ENCODE data around the gene CNTNAP2. TPM values are rescaled to one million over a fixed set of nuclear protein-coding genes. Genes with fewer than 3 reads are reported as not detected.

Gene CNTNAP2
- total RNA-seq, 2 donors from 2014 or later, result 171 to 228 TPM

DNA sequence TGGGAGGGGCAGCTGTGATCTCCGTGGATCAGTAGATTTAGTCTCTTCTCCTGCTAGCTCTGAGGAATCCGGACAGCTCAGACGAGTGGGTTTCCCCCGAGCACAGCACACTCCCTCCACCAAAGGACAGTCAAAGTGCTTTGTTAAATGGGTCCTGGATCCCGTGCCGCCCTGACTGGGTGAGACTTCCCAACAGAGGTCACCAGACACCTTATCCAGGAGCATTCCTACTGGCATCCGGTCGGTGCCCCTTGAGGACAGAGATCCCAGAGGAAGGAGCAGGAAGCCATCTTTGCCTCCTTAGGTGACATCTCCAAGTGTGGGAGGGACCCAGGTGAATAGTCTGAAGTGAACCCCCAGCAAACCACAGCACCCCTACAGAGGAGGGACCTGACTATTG is 1148.9 kb downstream of the CNTNAP2 start:
- Histone ChIP-seq H3K9me3 (ENCODE audit: control insufficient read depth, low read length) (no peaks in the 10 kb centered on the region), H3K4me1 (ENCODE audit: control insufficient read depth, insufficient read depth, low read length) (no peaks in the 10 kb centered on the region), H3K4me3 (ENCODE audit: low read length) (no peak overlapping the region), H3K36me3 (ENCODE audit: control insufficient read depth, insufficient read depth, low read length) (no peaks in the 10 kb centered on the region), H3K9ac (ENCODE audit: extremely low read depth, low read length, poor library complexity, severe bottlenecking) (no peak overlapping the region), H3K27me3 (ENCODE audit: control insufficient read depth, insufficient read depth, low read length, poor library complexity, severe bottlenecking) (no peaks in the 10 kb centered on the region), H3K27ac (ENCODE audit: low read depth, low read length) (no peak overlapping the region)
- WGBS, 2 experiments (ENCODE audit: insufficient coverage in 1 of 2, insufficient read length in 1 of 2), result 91% methylated on average over 8 of the region's 8 CpGs; no CpG with 5 or more reads in 1 of the 2 experiments
- no peaks in the 10 kb centered on the region for H3K9me3 Mint-ChIP-seq
- no peaks in the 10 kb centered on the region for H3K36me3 Mint-ChIP-seq (ENCODE audit: low read depth)
- no peaks in the 10 kb centered on the region for H3K4me1 Mint-ChIP-seq
- H3K4me3 Mint-ChIP-seq, result no peak overlapping the region
- no peaks in the 10 kb centered on the region for H3K27me3 Mint-ChIP-seq (ENCODE audit: insufficient read depth)
- no peak overlapping the region for H3K27ac Mint-ChIP-seq
- TF ChIP-seq, protein P1, sequence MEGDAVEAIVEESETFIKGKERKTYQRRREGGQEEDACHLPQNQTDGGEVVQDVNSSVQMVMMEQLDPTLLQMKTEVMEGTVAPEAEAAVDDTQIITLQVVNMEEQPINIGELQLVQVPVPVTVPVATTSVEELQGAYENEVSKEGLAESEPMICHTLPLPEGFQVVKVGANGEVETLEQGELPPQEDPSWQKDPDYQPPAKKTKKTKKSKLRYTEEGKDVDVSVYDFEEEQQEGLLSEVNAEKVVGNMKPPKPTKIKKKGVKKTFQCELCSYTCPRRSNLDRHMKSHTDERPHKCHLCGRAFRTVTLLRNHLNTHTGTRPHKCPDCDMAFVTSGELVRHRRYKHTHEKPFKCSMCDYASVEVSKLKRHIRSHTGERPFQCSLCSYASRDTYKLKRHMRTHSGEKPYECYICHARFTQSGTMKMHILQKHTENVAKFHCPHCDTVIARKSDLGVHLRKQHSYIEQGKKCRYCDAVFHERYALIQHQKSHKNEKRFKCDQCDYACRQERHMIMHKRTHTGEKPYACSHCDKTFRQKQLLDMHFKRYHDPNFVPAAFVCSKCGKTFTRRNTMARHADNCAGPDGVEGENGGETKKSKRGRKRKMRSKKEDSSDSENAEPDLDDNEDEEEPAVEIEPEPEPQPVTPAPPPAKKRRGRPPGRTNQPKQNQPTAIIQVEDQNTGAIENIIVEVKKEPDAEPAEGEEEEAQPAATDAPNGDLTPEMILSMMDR (conservative IDR thresholded peaks at IDR 0.05), result no peak
- DNase-seq, result no peak

DNA sequence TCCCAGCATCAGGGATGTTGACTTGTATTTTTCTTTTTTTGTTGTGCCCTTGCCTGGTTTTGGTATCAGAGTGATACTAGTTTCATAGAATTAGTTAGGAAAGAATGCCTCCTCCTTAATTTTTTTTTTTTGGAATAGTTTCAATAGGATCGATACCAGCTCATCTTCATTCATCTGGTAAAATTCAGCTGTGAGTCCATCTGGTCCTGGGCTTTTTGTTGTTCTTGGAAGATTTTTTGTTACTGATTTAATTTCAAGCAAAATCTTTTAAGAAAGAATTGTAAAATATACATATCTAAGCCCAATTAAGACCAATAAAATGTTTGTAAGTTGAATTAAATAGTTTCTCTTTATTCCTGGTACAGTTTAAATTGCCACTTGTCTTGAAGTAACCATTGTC is 1159.5 kb downstream of the CNTNAP2 start:
- H3K27me3 ChIP-seq (ENCODE audit: control insufficient read depth, insufficient read depth, low read length, poor library complexity, severe bottlenecking), result no peaks in the 10 kb centered on the region
- Mint-ChIP-seq H3K4me1 (peaks cover 7% of the 10 kb centered on the region), H3K4me3 (no peak overlapping the region), H3K27ac (no peak overlapping the region), H3K27me3 (ENCODE audit: insufficient read depth) (no peaks in the 10 kb centered on the region), H3K36me3 (ENCODE audit: low read depth) (no peaks in the 10 kb centered on the region), H3K9me3 (peaks cover 1% of the 10 kb centered on the region)
- no peak overlapping the region for H3K9ac ChIP-seq (ENCODE audit: extremely low read depth, low read length, poor library complexity, severe bottlenecking)
- H3K4me3 ChIP-seq (ENCODE audit: low read length), result no peak overlapping the region
- no peaks in the 10 kb centered on the region for H3K9me3 ChIP-seq (ENCODE audit: control insufficient read depth, low read length)
- H3K27ac ChIP-seq (ENCODE audit: low read depth, low read length), result no peak overlapping the region
- TF ChIP-seq, protein P1 (conservative IDR thresholded peaks at IDR 0.05), result no peak
- peaks cover 2% of the 10 kb centered on the region for H3K4me1 ChIP-seq (ENCODE audit: control insufficient read depth, insufficient read depth, low read length)
- H3K36me3 ChIP-seq (ENCODE audit: control insufficient read depth, insufficient read depth, low read length), result no peaks in the 10 kb centered on the region
- WGBS, 2 experiments (ENCODE audit: insufficient coverage in 1 of 2, insufficient read length in 1 of 2), result 100% methylated on average over 1 of the region's 1 CpG; no CpG with 5 or more reads in 1 of the 2 experiments
- DNase-seq, result no peak

- peaks cover 1% of the 10 kb centered on the region for H3K9me3 Mint-ChIP-seq
- H3K4me3 Mint-ChIP-seq, result no peak overlapping the region
- no peak for DNase-seq
- peaks cover 7% of the 10 kb centered on the region for H3K4me1 Mint-ChIP-seq
- H3K27me3 ChIP-seq (ENCODE audit: control insufficient read depth, insufficient read depth, low read length, poor library complexity, severe bottlenecking), result no peaks in the 10 kb centered on the region
- H3K9me3 ChIP-seq (ENCODE audit: control insufficient read depth, low read length), result no peaks in the 10 kb centered on the region
- no peak overlapping the region for H3K4me3 ChIP-seq (ENCODE audit: low read length)
- H3K27ac ChIP-seq (ENCODE audit: low read depth, low read length), result no peak overlapping the region
- no peak overlapping the region for H3K9ac ChIP-seq (ENCODE audit: extremely low read depth, low read length, poor library complexity, severe bottlenecking)
- WGBS, 2 experiments (ENCODE audit: insufficient coverage in 1 of 2, insufficient read length in 1 of 2), result 94 to 100% methylated on average over 3 to 6 of the region's 6 CpGs
- no peaks in the 10 kb centered on the region for H3K36me3 ChIP-seq (ENCODE audit: control insufficient read depth, insufficient read depth, low read length)
- no peak overlapping the region for H3K27ac Mint-ChIP-seq
- TF ChIP-seq, protein P1 (conservative IDR thresholded peaks at IDR 0.05), result no peak
- H3K27me3 Mint-ChIP-seq (ENCODE audit: insufficient read depth), result no peaks in the 10 kb centered on the region
- H3K4me1 ChIP-seq (ENCODE audit: control insufficient read depth, insufficient read depth, low read length), result peaks cover 2% of the 10 kb centered on the region
- no peaks in the 10 kb centered on the region for H3K36me3 Mint-ChIP-seq (ENCODE audit: low read depth)
Measured at GRCh38 chr7:147276783-147277370, 1160.3 kb downstream of the CNTNAP2 start.
